Activated CD4-positive, CD25-positive, alpha-beta regulatory T cell treated with anti-CD3 and anti-CD28 coated beads, Interleukin-2, amount 50 U/mL, for 16 hours (primary cell): ENCODE data around the gene FOXP1.
A peak's percentile ranks its signal among the peaks of the same experiment; 100 is the strongest.

Experiments used
- DNase-seq: peaks from one replicate; pipeline ENCODE4 v3.0.0-alpha.2; 2020; ENCODE audit warnings: low read depth, low spot score

Gene FOXP1

GRCh38 chr3:71086777-71087142, 496.8 kb downstream of the FOXP1 start:
- DNase-seq, result no peak

GRCh38 chr3:71083726-71084131, 499.8 kb downstream of the FOXP1 start:
- no peak for DNase-seq

- no peak for DNase-seq
These were observed 500.7 kb downstream of the FOXP1 start for GRCh38 chr3:71082833-71083232.

DNA sequence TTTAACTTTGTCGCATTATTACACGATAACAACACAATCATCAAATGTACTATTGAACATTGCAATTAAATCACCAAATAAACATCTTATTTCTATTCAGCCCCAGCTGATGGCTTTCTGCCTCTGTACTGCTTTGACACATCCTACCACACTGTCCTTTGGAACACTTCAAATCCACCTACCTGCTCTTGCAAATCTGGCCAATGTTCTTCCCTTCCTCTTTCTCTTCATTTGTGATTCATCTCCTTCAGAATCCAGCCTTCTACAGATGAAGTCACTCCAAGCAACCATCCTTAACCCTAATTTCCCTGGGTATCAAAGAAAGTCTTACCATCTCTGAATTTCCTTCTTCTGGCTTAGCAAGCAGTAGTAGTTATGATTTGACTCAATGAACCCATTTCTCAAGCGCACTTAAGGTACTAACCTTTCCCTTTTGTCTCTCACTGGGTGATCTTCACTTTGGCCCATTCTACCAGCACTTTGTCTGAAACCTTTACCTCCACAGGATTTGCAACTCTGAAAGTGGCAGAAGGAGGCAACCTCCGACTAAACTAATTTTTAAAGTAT, 502.9 kb downstream of the FOXP1 start:
- DNase-seq, result no peak

- no peak for DNase-seq
These were observed 504.6 kb downstream of the FOXP1 start for GRCh38 chr3:71078723-71079525.

DNA sequence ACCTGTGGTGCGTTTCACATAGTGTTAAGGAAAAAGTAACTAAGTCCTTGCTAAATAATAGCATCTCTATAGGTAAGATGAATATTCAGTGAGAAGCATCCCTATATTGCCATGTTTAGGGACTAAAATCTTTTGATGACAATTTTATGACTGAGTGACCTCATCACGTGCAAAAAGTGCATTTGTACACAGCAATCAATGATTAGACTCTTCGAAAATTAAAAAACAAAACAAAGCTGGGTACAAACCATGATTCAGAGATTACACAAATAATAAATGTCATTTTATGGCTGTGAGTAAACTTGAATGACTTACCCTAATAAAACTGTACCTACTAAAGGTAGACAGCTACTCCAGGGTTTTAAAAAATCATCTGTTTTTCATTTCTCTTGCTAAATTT, 505.3 kb downstream of the FOXP1 start:
- DNase-seq, result no peak

DNA sequence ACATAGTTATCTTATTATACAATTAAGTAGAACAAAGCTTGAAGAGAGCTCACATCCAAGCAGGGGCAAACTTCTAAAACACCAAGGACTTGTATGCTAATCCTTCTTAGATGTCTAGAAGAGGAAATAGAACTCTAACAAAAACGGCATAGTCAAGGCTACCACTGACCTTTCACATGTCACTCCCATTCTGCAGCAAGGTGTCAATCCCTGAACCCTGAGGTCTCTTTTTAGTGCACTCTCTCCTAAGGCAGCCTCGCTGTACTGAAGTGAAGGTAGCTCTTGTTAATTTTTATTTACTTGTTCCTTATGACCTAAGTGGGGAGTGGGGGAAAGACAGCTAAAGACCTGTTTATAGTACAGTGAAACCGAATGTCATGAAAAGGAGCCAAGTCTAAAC, 506.5 kb downstream of the FOXP1 start:
- DNase-seq, result no peak

DNA sequence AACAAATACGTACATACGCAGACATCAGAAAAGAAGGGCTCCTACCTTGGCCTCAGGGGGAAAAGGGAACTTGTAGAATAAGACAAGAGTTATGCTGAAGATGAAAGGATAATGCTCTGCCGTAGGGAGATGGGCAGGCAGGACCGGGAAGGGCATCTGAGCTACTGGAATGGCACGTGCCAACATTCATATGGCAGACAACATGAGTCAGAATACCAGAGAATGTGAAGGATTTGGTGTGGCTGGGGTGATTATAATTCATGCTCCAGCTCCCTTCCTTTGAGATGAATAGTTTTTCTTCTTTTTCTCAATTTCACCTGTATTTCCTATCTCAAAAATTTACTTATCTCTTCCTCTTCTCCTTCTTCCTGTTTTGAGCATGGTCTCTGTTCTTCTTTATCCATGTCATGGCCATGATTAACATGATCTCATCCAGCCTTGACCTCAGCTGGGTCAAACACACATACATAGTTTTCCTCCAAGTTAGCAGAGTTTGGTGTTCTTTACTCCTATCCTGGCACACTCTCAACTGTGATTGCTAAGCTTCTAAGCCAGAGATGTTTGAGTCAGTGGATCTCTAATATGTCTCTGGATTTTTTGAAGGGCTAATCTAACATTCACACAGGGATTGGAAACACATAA, 507.0 kb downstream of the FOXP1 start:
- DNase-seq, result no peak

- no peak for DNase-seq
These were observed 508.0 kb downstream of the FOXP1 start for GRCh38 chr3:71075494-71075893.

GRCh38 chr3:71074423-71074822, 509.1 kb downstream of the FOXP1 start:
- no peak for DNase-seq

GRCh38 chr3:71072986-71073385, 510.5 kb downstream of the FOXP1 start:
- DNase-seq, result no peak

- no peak for DNase-seq
These were observed 511.2 kb downstream of the FOXP1 start for GRCh38 chr3:71072287-71072686.

DNA sequence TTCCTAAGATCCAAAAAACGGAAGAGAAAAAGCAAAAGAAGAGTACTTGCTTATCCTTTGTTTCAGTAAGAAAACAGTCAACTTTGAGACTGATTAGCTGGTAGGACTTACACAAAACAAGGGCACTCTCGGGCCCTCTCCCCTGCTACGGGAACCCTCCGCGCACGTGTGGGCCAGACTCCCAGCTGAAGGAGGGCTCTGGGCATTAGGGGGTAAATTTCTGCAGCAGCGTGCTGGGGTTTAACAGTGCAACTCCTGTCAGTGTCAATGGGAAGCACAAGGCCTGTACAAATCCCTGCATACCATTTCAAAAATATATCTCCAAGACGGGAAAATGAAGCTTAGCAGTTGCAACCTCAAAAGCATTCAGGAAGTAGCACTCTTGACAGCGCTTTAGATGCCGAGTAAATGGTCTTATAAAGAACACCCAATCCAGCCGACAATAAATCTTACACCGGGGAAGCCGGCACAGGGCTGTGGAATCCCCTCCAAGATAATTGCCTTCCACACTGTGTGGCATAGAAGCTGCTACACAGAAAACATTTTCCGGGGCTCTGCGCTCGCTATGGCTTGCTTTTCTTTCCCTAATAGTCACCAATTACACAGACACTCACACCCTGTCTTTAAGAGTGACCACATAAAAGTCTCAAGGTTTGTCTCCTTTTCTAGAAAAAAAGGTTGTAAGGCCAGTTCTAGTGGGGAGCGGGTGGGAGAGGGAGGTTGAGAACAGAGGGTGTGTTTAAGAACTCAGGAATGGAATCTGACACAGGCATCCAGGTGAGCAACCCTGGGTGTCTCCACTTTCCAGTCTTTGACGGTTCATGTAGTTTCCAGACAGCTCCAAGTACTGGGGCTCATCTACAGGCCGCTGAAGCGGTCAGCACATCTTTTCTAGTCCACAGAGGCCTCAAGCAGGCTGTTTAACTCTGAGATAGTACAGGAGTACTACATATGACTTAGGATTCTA, 512.7 kb downstream of the FOXP1 start:
- no peak for DNase-seq

- peak; percentile 48 for DNase-seq
These were observed 513.7 kb downstream of the FOXP1 start for GRCh38 chr3:71069797-71070196.

- DNase-seq, result no peak
These were observed 515.4 kb downstream of the FOXP1 start for GRCh38 chr3:71067977-71068654.

DNA sequence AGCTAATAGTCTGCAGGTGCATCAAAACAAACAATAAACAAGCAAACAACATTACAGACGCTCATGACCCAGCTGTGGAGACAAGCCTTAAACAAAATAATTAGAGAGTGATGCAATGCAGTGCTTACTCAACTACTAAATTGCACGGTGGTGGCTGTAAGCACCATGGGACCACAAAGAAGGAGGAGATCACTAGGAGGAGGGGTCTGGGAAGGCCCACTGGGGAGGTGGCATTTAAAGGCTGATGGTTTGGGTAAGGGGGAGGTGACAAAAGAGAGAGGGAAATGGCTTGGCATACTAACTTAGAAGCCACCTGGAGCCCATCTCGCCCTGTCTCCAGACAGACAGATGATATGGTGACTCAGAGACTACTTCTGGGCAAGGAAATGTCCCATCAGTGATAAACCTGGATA, 516.7 kb downstream of the FOXP1 start:
- DNase-seq, result no peak

GRCh38 chr3:71066356-71066755, 517.2 kb downstream of the FOXP1 start:
- no peak for DNase-seq

GRCh38 chr3:71065764-71066013, 517.8 kb downstream of the FOXP1 start:
- no peak for DNase-seq

- DNase-seq, result peak; percentile 44
These were observed 518.4 kb downstream of the FOXP1 start for GRCh38 chr3:71064956-71065763.

DNA sequence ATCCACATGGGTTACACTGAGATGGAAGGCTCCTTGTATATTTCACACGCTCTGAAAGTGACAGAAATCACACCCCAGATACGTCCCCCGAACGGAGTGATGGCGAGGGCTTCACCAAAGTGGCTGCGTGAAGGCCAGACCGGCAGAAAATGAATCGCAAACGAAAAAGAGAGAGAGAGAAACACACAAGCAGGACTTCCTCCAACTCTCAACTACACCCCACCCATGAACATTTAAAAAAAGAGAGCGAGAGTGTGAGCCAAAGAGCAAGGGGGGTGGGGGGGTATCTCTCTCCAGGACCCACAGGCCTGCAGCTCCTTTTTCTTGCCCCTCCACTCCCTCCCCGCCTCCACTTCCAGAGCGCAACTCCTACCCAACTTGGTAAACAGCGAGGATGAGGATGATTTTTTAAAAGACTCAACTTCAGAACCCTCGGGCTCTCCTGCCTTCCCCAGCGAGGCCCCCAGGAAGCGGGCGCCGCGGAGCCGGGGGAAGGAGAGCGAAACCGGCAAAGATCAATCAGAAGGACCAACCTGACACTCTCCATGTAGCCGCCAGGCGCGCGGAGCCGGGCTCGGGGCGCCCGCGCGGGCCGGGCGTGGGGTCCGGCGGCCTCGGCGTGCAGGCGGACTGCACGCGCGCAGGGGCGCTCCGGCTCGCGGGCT, 519.1 kb downstream of the FOXP1 start:
- DNase-seq, result peak; percentile 53
